AG10803 (cell line): ENCODE data around the gene GABRG3.

ENCODE experiments used
- DNase-seq: peaks from one replicate; pipeline ENCODE4 v3.0.0; 2010; ENCODE audit warnings: low read depth
- H3K4me3 ChIP-seq: 2 replicates; pipeline ENCODE4 v1.5.1; 2011; ENCODE audit warnings: mild to moderate bottlenecking, low read length, control low read depth
- TF ChIP-seq, protein P1 (sequence below): conservative IDR thresholded peaks from 2 replicates; pipeline ENCODE4 v1.5.1; 2011; ENCODE audit warnings: mild to moderate bottlenecking, low read length, control low read depth, inconsistent platforms

GABRG3 gene

DNA sequence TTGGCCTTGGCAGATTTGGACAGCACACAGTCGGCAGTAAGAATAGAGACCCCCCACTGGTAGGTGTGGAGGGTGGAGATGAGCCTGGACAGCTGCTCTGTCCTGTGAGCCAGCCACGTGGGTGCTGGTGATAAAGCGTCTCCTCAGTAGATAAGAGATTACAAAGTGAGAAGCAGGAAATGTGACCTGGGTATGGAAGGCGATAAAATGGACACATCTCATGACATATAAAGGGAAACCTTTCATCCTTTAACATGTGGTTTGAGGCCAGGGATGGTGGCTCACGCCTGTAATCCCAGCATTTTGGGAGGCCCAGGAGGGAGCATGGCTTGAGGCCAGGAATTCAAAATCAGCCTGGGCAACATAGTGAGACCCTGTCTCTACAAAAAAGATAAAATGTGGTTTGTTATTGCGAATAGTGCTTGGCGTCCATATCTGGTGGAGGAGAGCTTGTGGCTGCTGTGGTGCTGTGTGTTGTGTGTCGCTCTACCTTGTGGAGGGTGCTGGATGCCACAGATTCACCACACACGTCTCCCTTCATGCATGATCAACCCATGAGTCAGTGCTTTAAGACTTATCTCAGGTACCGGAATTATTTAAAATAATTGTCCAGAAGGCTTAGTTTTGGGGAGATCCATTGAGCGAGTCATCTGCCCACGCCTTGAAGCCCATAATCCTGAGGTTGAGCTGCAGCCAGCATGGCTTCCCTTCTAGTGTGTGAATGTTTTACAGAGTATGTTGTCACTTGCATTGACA, 157.0 kb downstream of the GABRG3 start:
- TF ChIP-seq, protein P1, sequence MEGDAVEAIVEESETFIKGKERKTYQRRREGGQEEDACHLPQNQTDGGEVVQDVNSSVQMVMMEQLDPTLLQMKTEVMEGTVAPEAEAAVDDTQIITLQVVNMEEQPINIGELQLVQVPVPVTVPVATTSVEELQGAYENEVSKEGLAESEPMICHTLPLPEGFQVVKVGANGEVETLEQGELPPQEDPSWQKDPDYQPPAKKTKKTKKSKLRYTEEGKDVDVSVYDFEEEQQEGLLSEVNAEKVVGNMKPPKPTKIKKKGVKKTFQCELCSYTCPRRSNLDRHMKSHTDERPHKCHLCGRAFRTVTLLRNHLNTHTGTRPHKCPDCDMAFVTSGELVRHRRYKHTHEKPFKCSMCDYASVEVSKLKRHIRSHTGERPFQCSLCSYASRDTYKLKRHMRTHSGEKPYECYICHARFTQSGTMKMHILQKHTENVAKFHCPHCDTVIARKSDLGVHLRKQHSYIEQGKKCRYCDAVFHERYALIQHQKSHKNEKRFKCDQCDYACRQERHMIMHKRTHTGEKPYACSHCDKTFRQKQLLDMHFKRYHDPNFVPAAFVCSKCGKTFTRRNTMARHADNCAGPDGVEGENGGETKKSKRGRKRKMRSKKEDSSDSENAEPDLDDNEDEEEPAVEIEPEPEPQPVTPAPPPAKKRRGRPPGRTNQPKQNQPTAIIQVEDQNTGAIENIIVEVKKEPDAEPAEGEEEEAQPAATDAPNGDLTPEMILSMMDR, result no peak
- DNase-seq, result no peak
- H3K4me3 ChIP-seq, result no peak overlapping the region

DNA sequence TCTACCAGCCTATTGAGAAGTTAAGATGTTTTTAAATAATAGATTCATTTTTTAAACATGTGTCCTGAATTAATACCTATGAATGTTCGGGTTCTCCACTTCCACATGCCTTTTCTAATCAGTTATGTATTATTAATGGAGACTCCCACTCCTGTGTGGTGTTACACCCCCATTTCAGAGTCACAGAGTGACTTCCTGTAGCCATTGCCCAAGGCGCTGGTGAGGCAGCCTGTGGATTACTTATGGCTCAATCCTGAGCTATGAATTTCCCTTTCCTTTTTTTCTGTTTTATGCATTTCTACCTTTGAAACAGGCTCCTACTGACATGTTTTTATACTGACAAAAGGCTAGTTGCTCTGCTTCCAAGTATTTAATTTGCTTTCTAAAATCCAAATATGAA, 162.3 kb downstream of the GABRG3 start:
- H3K4me3 ChIP-seq, result no peak overlapping the region
- no peak for DNase-seq
- TF ChIP-seq, protein P1, result no peak

DNA sequence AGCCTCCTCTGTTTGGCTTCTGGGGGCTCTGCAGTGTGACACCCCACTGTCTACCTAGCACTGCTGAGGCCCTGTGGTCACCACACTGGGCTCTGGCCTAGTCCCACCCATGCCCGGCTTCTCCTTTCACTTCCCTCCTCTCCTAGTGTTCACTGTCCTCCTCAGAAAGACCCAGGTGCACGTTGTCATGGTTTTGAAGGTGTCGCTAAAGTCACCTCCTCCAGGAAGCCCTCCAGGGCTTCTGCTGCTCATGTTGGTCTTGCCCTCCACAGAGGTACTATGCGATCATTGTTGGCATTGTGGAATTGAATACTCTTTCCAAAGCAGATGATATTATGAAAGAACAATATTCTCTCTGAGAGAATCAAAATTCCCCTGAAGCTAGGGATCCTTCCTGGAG, 163.5 kb downstream of the GABRG3 start:
- TF ChIP-seq, protein P1, result no peak
- H3K4me3 ChIP-seq, result no peak overlapping the region
- DNase-seq, result no peak

DNA sequence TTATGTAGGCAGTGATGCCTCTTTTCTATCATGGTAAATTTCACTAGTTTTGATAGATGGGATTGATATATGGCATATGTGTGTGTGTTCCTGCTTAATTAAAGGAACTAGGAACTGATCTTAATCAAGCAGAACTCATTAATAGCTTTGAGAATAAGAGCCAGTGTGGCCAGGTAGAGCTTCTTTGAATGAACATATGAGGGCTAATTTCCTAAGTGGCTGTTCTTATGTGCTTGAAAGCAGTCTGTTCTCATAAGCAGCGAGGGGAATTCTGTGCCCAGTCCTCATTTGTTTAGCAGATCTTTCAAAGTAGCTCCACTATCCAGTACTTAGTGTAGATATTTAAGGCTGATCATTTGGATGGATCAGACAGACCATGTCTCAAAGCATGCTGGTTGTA, 164.2 kb downstream of the GABRG3 start:
- no peak overlapping the region for H3K4me3 ChIP-seq
- no peak for DNase-seq
- TF ChIP-seq, protein P1, result no peak

DNA sequence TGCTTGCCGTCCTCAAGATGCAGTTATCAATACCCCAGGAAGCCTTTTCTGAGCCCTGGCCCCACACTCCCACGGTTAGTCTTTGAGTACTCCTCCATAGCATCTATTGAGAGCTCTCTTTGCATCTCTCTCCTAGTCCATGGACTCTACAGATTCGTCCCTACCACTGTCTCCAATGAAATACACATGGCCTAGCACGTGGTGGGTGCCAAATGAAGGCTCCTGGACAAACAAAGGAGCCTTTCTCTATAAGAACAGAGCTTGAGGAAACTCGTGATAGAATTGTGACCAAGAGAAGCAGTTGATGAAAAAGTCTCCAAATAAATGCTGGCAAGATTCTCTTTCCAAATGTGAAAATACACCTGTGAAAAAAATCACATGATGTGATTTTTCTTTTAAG, 166.1 kb downstream of the GABRG3 start:
- no peak for DNase-seq
- TF ChIP-seq, protein P1, result no peak
- H3K4me3 ChIP-seq, result no peak overlapping the region

DNA sequence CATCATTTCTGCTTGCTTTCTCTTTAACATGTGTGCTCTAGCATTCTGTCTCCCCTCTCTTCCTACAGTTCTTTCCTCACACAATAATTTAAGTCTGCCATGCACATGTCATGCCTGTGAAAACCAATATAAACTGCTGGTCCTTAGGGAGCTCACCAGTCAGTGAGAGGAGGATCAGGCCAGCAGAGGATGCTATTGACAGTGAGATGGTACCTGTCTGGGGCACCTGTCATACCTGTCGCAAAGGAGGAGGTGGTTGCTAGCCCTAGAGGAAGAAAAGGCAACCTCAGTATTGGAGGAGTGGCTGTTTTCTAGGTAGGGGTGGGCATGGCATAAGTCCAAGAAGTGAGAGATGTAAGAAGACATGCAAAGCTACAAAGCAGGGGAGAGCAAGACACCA, 194.6 kb downstream of the GABRG3 start:
- TF ChIP-seq, protein P1, result no peak
- DNase-seq, result no peak
- no peak overlapping the region for H3K4me3 ChIP-seq

DNA sequence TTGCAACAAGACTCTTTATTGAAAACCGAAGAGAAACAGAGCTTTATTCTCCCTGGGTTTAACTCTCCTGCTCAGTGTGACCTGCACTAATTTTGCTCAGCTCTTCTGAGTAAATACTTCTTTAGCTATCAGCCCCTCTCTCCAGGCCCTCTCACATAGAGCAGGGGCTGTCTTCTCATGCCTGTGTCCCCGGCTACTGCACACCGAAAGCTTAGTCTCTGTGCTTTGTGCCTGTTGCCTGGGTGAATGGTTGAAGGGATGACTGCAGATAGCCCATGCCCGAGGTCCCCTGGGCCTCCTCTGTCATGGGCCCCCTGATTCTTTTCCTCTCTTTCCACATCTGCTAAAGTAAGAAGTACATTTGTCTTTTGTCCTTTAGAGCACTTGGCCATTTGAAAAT, 195.9 kb downstream of the GABRG3 start:
- TF ChIP-seq, protein P1, result no peak
- H3K4me3 ChIP-seq, result no peak overlapping the region
- no peak for DNase-seq
